COLO829 (cell line): ENCODE results near the gene MRTO4.
"Not testable (repeated sequence)": the region's sequence is repeated elsewhere in the genome, so short reads cannot be mapped to it uniquely, and the experiment has no call there.

Experiments used
- DNase-seq: peaks from one replicate; pipeline ENCODE4 v3.0.0; 2012; ENCODE audit warnings: low spot score

Gene MRTO4

GRCh38 chr1:19270343-19270730 is 18.7 kb downstream of the MRTO4 start:
- not testable (repeated sequence) for DNase-seq

GRCh38 chr1:19272064-19272463 is 20.5 kb downstream of the MRTO4 start:
- DNase-seq = no peak

GRCh38 chr1:19273106-19273843 is 21.7 kb downstream of the MRTO4 start:
- DNase-seq = no peak

- not testable (repeated sequence) for DNase-seq
Observed at GRCh38 chr1:19273844-19274531, 22.4 kb downstream of the MRTO4 start.

GRCh38 chr1:19274636-19275035 is 23.0 kb downstream of the MRTO4 start:
- DNase-seq = no peak

- DNase-seq = no peak
Observed at GRCh38 chr1:19283891-19284290, 32.3 kb downstream of the MRTO4 start.

- DNase-seq = no peak
Observed at GRCh38 chr1:19284881-19285280, 33.3 kb downstream of the MRTO4 start.

- DNase-seq = not testable (repeated sequence)
Observed at GRCh38 chr1:19285366-19285765, 33.8 kb downstream of the MRTO4 start.

GRCh38 chr1:19285807-19286206 is 34.2 kb downstream of the MRTO4 start:
- not testable (repeated sequence) for DNase-seq

GRCh38 chr1:19287436-19288185 is 36.0 kb downstream of the MRTO4 start:
- no peak for DNase-seq

- DNase-seq = not testable (repeated sequence)
Observed at GRCh38 chr1:19288324-19289241, 37.0 kb downstream of the MRTO4 start, which contains the start of gene AKR7A3. AKR7A3 (minus strand) TSS chr1:19288770; CDS start chr1:19288709, 61 bp downstream.

GRCh38 chr1:19289244-19289643 is 37.6 kb downstream of the MRTO4 start:
- no peak for DNase-seq

- no peak for DNase-seq
Observed at GRCh38 chr1:19294638-19295037, 43.0 kb downstream of the MRTO4 start.

- no peak for DNase-seq
Observed at GRCh38 chr1:19300211-19300610, 48.6 kb downstream of the MRTO4 start.

GRCh38 chr1:19304081-19304480 is 52.5 kb downstream of the MRTO4 start:
- DNase-seq = not testable (repeated sequence)

- DNase-seq = no peak
Observed at GRCh38 chr1:19305880-19306279, 54.3 kb downstream of the MRTO4 start.

GRCh38 chr1:19306941-19307340 is 55.3 kb downstream of the MRTO4 start:
- DNase-seq = no peak

GRCh38 chr1:19307794-19308508 is 56.3 kb downstream of the MRTO4 start:
- no peak for DNase-seq

GRCh38 chr1:19308509-19308907 is 56.9 kb downstream of the MRTO4 start:
- no peak for DNase-seq

- DNase-seq = no peak
Observed at GRCh38 chr1:19309123-19309813, 57.7 kb downstream of the MRTO4 start.
